ENCODE data around the gene PHC2. TPM values are rescaled to one million over a fixed set of nuclear protein-coding genes. Genes with fewer than 3 reads are reported as not detected.

PHC2 gene
- total RNA-seq, 1 donor from 2014 or later = 65.0 TPM

DNA sequence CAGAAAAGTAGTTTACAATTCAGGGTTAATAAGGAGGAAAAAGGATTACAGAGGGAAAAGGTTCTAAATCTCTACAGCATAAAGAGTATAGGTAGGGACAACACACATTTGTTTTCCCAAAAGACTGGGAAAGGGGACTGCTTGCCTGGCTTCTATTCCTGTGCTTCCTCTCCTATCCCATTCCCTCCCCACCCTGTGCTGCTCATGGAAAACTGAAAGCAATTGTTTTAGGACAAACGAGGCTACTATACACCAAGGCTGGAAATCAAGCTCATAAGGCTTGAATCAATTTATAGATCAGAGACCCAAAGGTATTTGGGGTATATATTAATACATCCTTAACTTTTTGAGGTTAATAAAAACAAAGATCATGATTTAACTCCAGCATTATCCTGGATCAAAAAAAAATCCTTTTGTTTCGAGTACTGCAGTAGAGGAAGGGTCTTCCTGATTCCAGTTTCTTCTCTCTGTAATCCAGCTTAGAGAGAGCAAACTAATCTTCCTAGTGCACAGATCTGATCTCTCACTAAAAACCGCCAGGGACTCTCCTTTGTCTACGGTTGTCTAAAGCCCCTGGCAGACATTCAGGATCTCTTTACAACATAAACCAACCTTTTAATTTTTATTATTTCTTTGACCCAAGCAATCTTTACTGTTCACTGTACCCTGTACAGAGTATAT lies 72.6 kb downstream of the PHC2 start:
- Mint-ChIP-seq H3K9me3 (no peaks in the 10 kb centered on the region), H3K4me1 (peaks cover 80% of the 10 kb centered on the region), H3K27me3 (ENCODE audit: insufficient read depth, low read depth) (no peaks in the 10 kb centered on the region), H3K36me3 (peaks cover 33% of the 10 kb centered on the region), H3K27ac (peak overlapping the region; percentile 88), H3K4me3 (no peak overlapping the region)
- peak; percentile 40 for DNase-seq (ENCODE audit: low spot score)
- H3F3A ChIP-seq (ENCODE audit: low read depth) = peaks cover 29% of the 10 kb centered on the region
- H3K4me1 ChIP-seq = peaks cover 55% of the 10 kb centered on the region
- H3K79me2 ChIP-seq (ENCODE audit: low read depth) = peaks cover 7% of the 10 kb centered on the region
- H4K20me1 ChIP-seq (ENCODE audit: low read depth) = no peaks in the 10 kb centered on the region
- H3K4me2 ChIP-seq = peak overlapping the region; percentile 56
- H3K9me3 ChIP-seq (ENCODE audit: low read depth) = no peaks in the 10 kb centered on the region
- peak overlapping the region; percentile 67 for H3K27ac ChIP-seq
- H3K27me3 ChIP-seq = no peaks in the 10 kb centered on the region
- no peaks in the 10 kb centered on the region for H3K36me3 ChIP-seq
- TF ChIP-seq EZH2phosphoT487 (IDR thresholded peaks at IDR 0.05) (no peak), EZH2 (IDR thresholded peaks at IDR 0.05) (no peak)
- TF ChIP-seq, protein P1, sequence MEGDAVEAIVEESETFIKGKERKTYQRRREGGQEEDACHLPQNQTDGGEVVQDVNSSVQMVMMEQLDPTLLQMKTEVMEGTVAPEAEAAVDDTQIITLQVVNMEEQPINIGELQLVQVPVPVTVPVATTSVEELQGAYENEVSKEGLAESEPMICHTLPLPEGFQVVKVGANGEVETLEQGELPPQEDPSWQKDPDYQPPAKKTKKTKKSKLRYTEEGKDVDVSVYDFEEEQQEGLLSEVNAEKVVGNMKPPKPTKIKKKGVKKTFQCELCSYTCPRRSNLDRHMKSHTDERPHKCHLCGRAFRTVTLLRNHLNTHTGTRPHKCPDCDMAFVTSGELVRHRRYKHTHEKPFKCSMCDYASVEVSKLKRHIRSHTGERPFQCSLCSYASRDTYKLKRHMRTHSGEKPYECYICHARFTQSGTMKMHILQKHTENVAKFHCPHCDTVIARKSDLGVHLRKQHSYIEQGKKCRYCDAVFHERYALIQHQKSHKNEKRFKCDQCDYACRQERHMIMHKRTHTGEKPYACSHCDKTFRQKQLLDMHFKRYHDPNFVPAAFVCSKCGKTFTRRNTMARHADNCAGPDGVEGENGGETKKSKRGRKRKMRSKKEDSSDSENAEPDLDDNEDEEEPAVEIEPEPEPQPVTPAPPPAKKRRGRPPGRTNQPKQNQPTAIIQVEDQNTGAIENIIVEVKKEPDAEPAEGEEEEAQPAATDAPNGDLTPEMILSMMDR (IDR thresholded peaks at IDR 0.05) = no peak
- no peak overlapping the region for H2AFZ ChIP-seq (replicated peaks)
- no peak overlapping the region for H3K9ac ChIP-seq
- no peak overlapping the region for H3K4me3 ChIP-seq

GRCh38 chr1:33357099-33357498 lies 73.8 kb downstream of the PHC2 start:
- Mint-ChIP-seq H3K9me3 (no peaks in the 10 kb centered on the region), H3K36me3 (peaks cover 33% of the 10 kb centered on the region), H3K27me3 (ENCODE audit: insufficient read depth, low read depth) (no peaks in the 10 kb centered on the region), H3K4me3 (no peak overlapping the region), H3K27ac (peak overlapping the region; percentile 30), H3K4me1 (peaks cover 78% of the 10 kb centered on the region)
- H3K36me3 ChIP-seq = no peaks in the 10 kb centered on the region
- peaks cover 3% of the 10 kb centered on the region for H3K79me2 ChIP-seq (ENCODE audit: low read depth)
- no peak overlapping the region for H3K9ac ChIP-seq
- peaks cover 9% of the 10 kb centered on the region for H3K27me3 ChIP-seq
- no peak overlapping the region for H3K27ac ChIP-seq
- no peaks in the 10 kb centered on the region for H3K9me3 ChIP-seq (ENCODE audit: low read depth)
- H3F3A ChIP-seq (ENCODE audit: low read depth) = peaks cover 18% of the 10 kb centered on the region
- H4K20me1 ChIP-seq (ENCODE audit: low read depth) = no peaks in the 10 kb centered on the region
- H3K4me2 ChIP-seq = no peak overlapping the region
- no peak overlapping the region for H2AFZ ChIP-seq (replicated peaks)
- no peak overlapping the region for H3K4me3 ChIP-seq
- TF ChIP-seq EZH2 (IDR thresholded peaks at IDR 0.05) (no peak), EZH2phosphoT487 (IDR thresholded peaks at IDR 0.05) (no peak)
- TF ChIP-seq, protein P1 (IDR thresholded peaks at IDR 0.05) = no peak
- DNase-seq (ENCODE audit: low spot score) = no peak
- H3K4me1 ChIP-seq = peaks cover 44% of the 10 kb centered on the region

GRCh38 chr1:33354707-33355316 lies 76.1 kb downstream of the PHC2 start:
- peaks cover 76% of the 10 kb centered on the region for H3K4me1 Mint-ChIP-seq
- Histone ChIP-seq H2AFZ (replicated peaks) (no peak overlapping the region), H3K27me3 (peaks cover 28% of the 10 kb centered on the region), H3K4me1 (peaks cover 35% of the 10 kb centered on the region), H4K20me1 (ENCODE audit: low read depth) (no peaks in the 10 kb centered on the region), H3K4me3 (no peak overlapping the region), H3K27ac (no peak overlapping the region), H3K79me2 (ENCODE audit: low read depth) (no peaks in the 10 kb centered on the region), H3K9ac (no peak overlapping the region), H3K36me3 (no peaks in the 10 kb centered on the region), H3K9me3 (ENCODE audit: low read depth) (no peaks in the 10 kb centered on the region), H3F3A (ENCODE audit: low read depth) (peaks cover 16% of the 10 kb centered on the region), H3K4me2 (no peak overlapping the region)
- peaks cover 30% of the 10 kb centered on the region for H3K36me3 Mint-ChIP-seq
- no peak for DNase-seq (ENCODE audit: low spot score)
- H3K4me3 Mint-ChIP-seq = no peak overlapping the region
- H3K27me3 Mint-ChIP-seq (ENCODE audit: insufficient read depth, low read depth) = no peaks in the 10 kb centered on the region
- TF ChIP-seq EZH2phosphoT487 (IDR thresholded peaks at IDR 0.05) (no peak), EZH2 (IDR thresholded peaks at IDR 0.05) (no peak)
- TF ChIP-seq, protein P1 (IDR thresholded peaks at IDR 0.05) = no peak
- no peaks in the 10 kb centered on the region for H3K9me3 Mint-ChIP-seq
- peak overlapping the region; percentile 4 for H3K27ac Mint-ChIP-seq
